GM19395 (cell line): ENCODE data around the gene CNIH1.
"Not testable (repeated sequence)": the region's sequence is repeated elsewhere in the genome, so short reads cannot be mapped to it uniquely, and the experiment has no call there.

ENCODE experiments used
- ATAC-seq: cut with Tn5 transposase; IDR thresholded peaks from one replicate; pipeline ENCODE4 v1.9.1; 2021; ENCODE audit warnings: mild to moderate bottlenecking, moderate library complexity; ENCODE audit not compliant: unreplicated experiment

Gene CNIH1

GRCh38 chr14:54435500-54435981 is 5.6 kb downstream of the CNIH1 start:
- ATAC-seq: no peak

GRCh38 chr14:54428527-54428926 is 12.6 kb downstream of the CNIH1 start:
- ATAC-seq: no peak

GRCh38 chr14:54427871-54428270 is 13.3 kb downstream of the CNIH1 start:
- no peak for ATAC-seq

GRCh38 chr14:54425537-54426274 is 15.5 kb downstream of the CNIH1 start:
- no peak for ATAC-seq

- no peak for ATAC-seq
Observed at GRCh38 chr14:54425068-54425467, 16.1 kb downstream of the CNIH1 start.

GRCh38 chr14:54424479-54424901 is 16.7 kb downstream of the CNIH1 start:
- no peak for ATAC-seq

GRCh38 chr14:54423991-54424390 is 17.2 kb downstream of the CNIH1 start:
- ATAC-seq: no peak

- peak; percentile 62 for ATAC-seq
Observed at GRCh38 chr14:54420478-54421142, 20.6 kb downstream of the CNIH1 start.

- no peak for ATAC-seq
Observed at GRCh38 chr14:54411371-54411770, 29.8 kb downstream of the CNIH1 start.

GRCh38 chr14:54410215-54410614 is 31.0 kb downstream of the CNIH1 start:
- ATAC-seq: no peak

GRCh38 chr14:54403401-54404005 is 37.7 kb downstream of the CNIH1 start:
- ATAC-seq: not testable (repeated sequence)

GRCh38 chr14:54399560-54399959 is 41.6 kb downstream of the CNIH1 start:
- no peak for ATAC-seq

GRCh38 chr14:54396493-54397335 is 44.5 kb downstream of the CNIH1 start, which contains the start of gene CDKN3:
TSS of gene CDKN3 (plus strand) at chr14:54397007. CDS start at chr14:54397069, 62 bp downstream.
- ATAC-seq: peak; percentile 98

- no peak for ATAC-seq
Observed at GRCh38 chr14:54396183-54396492, 45.0 kb downstream of the CNIH1 start.

GRCh38 chr14:54395716-54396115 is 45.5 kb downstream of the CNIH1 start:
- no peak for ATAC-seq

- no peak for ATAC-seq
Observed at GRCh38 chr14:54395284-54395683, 45.9 kb downstream of the CNIH1 start.

GRCh38 chr14:54394596-54394995 is 46.6 kb downstream of the CNIH1 start:
- no peak for ATAC-seq

GRCh38 chr14:54392986-54393884 is 47.9 kb downstream of the CNIH1 start:
- not testable (repeated sequence) for ATAC-seq

GRCh38 chr14:54392131-54392859 is 48.9 kb downstream of the CNIH1 start:
- no peak for ATAC-seq
